ENCODE data around the gene PRDX3. TPM values are rescaled to one million over a fixed set of nuclear protein-coding genes. Genes with fewer than 3 reads are reported as not detected.
"Not testable (repeated sequence)": the region's sequence is repeated elsewhere in the genome, so short reads cannot be mapped to it uniquely, and the experiment has no call there.

The PRDX3 gene
- total RNA-seq, 3 donors from 2014 or later: 154 to 165 (median 164) TPM

DNA sequence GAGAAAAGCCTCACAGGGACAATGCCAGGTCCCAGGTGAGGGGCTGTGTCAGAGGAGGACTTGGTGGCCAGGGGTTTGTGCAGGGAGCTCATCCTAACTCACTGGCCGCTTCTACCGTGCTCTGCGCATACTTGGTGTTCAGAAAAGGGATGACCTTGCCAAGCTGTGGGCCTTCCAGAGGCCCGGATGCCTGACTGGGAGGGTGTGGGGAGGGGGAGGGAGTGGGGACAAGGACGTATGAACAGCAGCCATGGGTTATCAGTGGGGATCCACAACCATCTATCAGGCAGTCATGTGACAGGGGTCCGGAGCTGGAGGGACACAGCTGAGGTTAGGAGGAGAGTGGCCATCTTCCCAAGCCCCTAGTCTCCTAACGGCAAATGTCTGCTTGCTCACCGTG lies 19.3 kb downstream of the PRDX3 start:
- no peaks in the 10 kb centered on the region for H3K9me3 ChIP-seq
- no peak overlapping the region for H3K27ac ChIP-seq
- TF ChIP-seq, protein P1, sequence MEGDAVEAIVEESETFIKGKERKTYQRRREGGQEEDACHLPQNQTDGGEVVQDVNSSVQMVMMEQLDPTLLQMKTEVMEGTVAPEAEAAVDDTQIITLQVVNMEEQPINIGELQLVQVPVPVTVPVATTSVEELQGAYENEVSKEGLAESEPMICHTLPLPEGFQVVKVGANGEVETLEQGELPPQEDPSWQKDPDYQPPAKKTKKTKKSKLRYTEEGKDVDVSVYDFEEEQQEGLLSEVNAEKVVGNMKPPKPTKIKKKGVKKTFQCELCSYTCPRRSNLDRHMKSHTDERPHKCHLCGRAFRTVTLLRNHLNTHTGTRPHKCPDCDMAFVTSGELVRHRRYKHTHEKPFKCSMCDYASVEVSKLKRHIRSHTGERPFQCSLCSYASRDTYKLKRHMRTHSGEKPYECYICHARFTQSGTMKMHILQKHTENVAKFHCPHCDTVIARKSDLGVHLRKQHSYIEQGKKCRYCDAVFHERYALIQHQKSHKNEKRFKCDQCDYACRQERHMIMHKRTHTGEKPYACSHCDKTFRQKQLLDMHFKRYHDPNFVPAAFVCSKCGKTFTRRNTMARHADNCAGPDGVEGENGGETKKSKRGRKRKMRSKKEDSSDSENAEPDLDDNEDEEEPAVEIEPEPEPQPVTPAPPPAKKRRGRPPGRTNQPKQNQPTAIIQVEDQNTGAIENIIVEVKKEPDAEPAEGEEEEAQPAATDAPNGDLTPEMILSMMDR (IDR thresholded peaks at IDR 0.05): no peak
- TF ChIP-seq POLR2AphosphoS5 (IDR thresholded peaks at IDR 0.05): no peak
- TF ChIP-seq POLR2A (IDR thresholded peaks at IDR 0.05): no peak
- intact Hi-C loops (cut with DNase I; ENCODE audit: low total_unique reads): no loop called here
- no peak overlapping the region for H3K4me3 ChIP-seq
- H3K36me3 ChIP-seq: no peaks in the 10 kb centered on the region
- H3K4me1 ChIP-seq: no peaks in the 10 kb centered on the region
- no peaks in the 10 kb centered on the region for H3K27me3 ChIP-seq
- no peak for DNase-seq (ENCODE audit: low spot score in 2 of 2)

DNA sequence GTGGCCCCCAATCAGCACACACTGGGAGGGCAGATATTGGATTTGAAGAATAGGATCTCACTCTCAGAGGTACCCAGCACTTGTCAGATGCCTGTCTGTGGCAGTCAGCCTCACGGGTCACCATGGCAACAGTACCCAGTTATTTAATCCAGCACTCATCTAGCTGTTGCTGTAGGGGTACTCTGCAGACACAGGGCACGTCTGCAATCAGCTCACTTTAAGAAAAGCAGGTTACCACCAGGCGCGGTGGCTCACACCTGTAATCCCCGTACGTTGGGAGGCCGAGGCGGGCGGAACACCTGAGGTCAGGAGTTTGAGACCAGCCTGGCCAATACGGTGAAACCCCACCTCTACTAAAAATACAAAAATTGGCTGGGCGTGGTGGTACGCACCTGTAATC lies 25.0 kb downstream of the PRDX3 start:
- Histone ChIP-seq H3K27ac (no peak overlapping the region), H3K9me3 (no peaks in the 10 kb centered on the region), H3K27me3 (no peaks in the 10 kb centered on the region), H3K36me3 (no peaks in the 10 kb centered on the region), H3K4me1 (no peaks in the 10 kb centered on the region), H3K4me3 (no peak overlapping the region)
- TF ChIP-seq POLR2AphosphoS5 (IDR thresholded peaks at IDR 0.05): no peak
- TF ChIP-seq, protein P1 (IDR thresholded peaks at IDR 0.05): no peak
- no peak for TF ChIP-seq POLR2A (IDR thresholded peaks at IDR 0.05)
- DNase-seq (ENCODE audit: low spot score in 2 of 2): no peak
- intact Hi-C loops (cut with DNase I; ENCODE audit: low total_unique reads): no loop called here

DNA sequence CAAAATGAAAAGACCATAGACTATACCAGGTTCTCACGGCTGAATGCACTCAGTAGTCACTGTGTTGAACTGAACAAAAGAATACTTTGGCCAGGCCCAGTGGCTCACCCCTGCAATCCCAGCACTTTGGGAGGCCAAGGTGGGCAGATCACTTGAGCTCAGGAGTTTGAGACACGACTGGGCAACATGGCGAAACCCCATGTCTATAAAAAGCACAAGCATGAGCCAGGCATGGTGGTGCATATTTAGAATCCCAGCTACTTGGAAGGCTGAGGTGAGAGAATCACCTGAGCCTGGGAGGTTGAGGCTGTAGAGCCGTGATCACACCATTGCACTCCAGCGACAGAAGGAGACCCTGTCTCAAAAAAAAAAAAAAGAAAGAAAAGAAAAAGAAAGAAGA lies 25.6 kb downstream of the PRDX3 start:
- no peaks in the 10 kb centered on the region for H3K27me3 ChIP-seq
- no peak for DNase-seq (ENCODE audit: low spot score in 2 of 2)
- no peaks in the 10 kb centered on the region for H3K36me3 ChIP-seq
- TF ChIP-seq POLR2A (IDR thresholded peaks at IDR 0.05) (no peak), POLR2AphosphoS5 (IDR thresholded peaks at IDR 0.05) (no peak)
- TF ChIP-seq, protein P1 (IDR thresholded peaks at IDR 0.05): no peak
- no peak overlapping the region for H3K4me3 ChIP-seq
- H3K4me1 ChIP-seq: no peaks in the 10 kb centered on the region
- no peak overlapping the region for H3K27ac ChIP-seq
- intact Hi-C loops (cut with DNase I; ENCODE audit: low total_unique reads): no loop called here
- no peaks in the 10 kb centered on the region for H3K9me3 ChIP-seq

DNA sequence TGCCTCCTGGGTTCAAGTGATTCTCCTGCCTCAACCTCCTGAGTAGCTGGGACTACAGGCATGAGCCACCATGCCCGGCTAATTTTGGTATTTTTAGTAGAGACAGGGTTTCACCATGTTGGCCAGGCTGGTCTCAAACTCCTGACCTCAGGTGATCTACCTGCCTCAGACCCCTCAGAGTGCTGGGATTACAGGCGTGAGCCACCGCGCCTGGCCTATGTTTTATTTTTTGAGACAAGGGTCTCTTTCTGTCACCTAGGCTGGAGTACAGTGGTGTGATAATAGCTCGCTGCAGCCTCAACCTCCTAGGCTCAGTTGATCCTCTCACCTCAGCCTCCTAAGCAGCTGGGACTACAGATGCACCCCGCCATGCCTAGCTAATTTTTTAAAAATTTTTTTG lies 27.0 kb downstream of the PRDX3 start:
- DNase-seq (ENCODE audit: low spot score in 2 of 2); H3K27ac ChIP-seq; intact Hi-C loops (cut with DNase I; ENCODE audit: low total_unique reads); H3K36me3 ChIP-seq; H3K4me1 ChIP-seq; H3K27me3 ChIP-seq; H3K4me3 ChIP-seq; H3K9me3 ChIP-seq: not testable (repeated sequence)

DNA sequence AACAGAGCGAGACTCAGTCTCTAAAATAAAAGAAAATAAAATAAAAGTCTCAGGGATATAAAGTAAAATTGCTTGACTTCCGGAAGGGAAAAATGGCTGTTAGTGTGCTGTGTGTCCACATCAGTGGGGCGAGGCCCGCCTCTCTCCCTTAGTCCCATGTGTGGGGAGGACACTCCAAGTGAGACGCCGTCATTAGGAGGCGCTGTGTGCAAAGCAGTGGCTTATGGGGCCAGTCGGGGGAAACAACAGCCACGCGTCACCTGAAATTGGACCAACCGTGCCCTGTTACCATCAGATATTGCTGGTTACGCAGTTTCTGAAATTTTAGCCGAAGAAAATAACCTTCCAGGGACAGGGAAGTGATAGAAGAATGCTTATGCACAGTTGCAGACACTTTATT lies 28.9 kb downstream of the PRDX3 start:
- TF ChIP-seq POLR2A (IDR thresholded peaks at IDR 0.05) (no peak), POLR2AphosphoS5 (IDR thresholded peaks at IDR 0.05) (no peak)
- TF ChIP-seq, protein P1 (IDR thresholded peaks at IDR 0.05): no peak

DNA sequence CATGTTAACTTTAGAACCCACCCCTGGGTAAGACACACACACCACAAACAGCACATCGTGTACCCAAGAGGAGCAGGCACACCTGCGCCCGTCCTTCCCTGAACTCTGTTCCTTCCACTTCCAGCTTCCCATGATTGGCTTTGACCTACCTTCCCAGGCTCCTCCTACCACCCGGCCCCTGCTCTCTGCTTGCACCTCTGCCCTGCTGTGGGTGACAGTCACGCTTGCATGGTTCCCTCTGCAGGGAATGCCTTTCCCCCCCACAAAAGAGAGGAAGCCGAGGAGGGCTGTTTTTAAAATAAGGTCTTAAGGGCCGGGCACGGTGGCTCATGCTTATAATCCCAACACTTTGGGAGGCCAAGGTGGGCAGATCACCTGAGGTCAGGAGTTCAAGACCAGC lies 29.5 kb downstream of the PRDX3 start:
- Histone ChIP-seq H3K27ac (no peak overlapping the region), H3K36me3 (no peaks in the 10 kb centered on the region), H3K4me3 (no peak overlapping the region), H3K4me1 (no peaks in the 10 kb centered on the region), H3K27me3 (no peaks in the 10 kb centered on the region), H3K9me3 (no peaks in the 10 kb centered on the region)
- DNase-seq (ENCODE audit: low spot score in 2 of 2): no peak
- no peak for TF ChIP-seq POLR2AphosphoS5 (IDR thresholded peaks at IDR 0.05)
- no peak for TF ChIP-seq POLR2A (IDR thresholded peaks at IDR 0.05)
- TF ChIP-seq, protein P1 (IDR thresholded peaks at IDR 0.05): no peak
- intact Hi-C loops (cut with DNase I; ENCODE audit: low total_unique reads): no loop called here

More for the DNA sequence above, 28.9 kb downstream of the PRDX3 start:
- DNase-seq (ENCODE audit: low spot score in 2 of 2): no peak
- Histone ChIP-seq H3K4me3 (no peak overlapping the region), H3K4me1 (no peaks in the 10 kb centered on the region), H3K9me3 (no peaks in the 10 kb centered on the region), H3K27ac (no peak overlapping the region), H3K36me3 (no peaks in the 10 kb centered on the region), H3K27me3 (no peaks in the 10 kb centered on the region)
- intact Hi-C loops (cut with DNase I; ENCODE audit: low total_unique reads): no loop called here

Measured in breast epithelium (tissue), 4 donors.